GM21381 (cell line): ENCODE results near the gene MN1.

ENCODE experiments used
- ATAC-seq: cut with Tn5 transposase; IDR thresholded peaks from one replicate; pipeline ENCODE4 v1.9.1; 2021; ENCODE audit warnings: mild to moderate bottlenecking, moderate library complexity; ENCODE audit not compliant: unreplicated experiment

The MN1 gene

GRCh38 chr22:27786291-27786932, 15.1 kb downstream of the MN1 start:
- no peak for ATAC-seq

DNA sequence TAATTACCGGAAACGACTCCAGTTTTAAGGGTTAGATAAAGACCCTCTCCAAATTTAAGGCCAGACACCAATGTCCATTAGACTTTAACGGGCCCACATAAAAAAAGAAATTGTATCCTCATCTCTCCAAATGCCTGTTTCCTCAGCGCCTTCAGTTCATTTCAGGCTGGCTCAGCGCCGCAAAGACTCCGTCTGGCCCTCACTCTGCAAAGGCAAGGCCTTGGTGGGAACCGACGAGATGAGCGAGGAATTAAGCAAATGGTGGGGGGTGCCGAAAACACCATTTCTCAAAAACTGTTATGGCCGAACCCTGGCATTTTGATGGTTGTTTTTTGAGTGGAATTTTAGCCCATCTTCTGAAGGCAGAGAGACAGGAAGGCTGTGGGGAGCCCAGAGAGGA, 15.7 kb downstream of the MN1 start:
- ATAC-seq, result no peak

DNA sequence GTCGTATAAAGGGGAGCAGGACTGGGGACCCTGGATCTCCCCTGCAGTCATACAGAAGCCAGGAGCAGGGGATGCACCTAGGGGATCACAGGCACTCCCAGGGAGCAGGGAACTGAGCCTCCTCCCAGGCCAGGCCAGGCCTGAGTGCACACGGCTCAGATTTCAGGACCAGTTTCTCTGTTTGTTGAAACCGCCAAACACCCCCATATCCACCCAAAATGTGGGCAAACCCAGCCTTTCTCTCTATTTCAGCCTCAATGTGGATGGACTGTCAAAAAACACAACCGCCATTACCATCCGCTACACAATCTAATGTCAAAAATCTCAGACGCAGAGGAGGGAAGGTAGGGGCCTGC, 17.5 kb downstream of the MN1 start:
- ATAC-seq, result no peak

GRCh38 chr22:27783436-27784119, 18.0 kb downstream of the MN1 start:
- ATAC-seq, result no peak

GRCh38 chr22:27782088-27782487, 19.5 kb downstream of the MN1 start:
- no peak for ATAC-seq

GRCh38 chr22:27780161-27780575, 21.4 kb downstream of the MN1 start:
- ATAC-seq, result no peak

- no peak for ATAC-seq
Observed at GRCh38 chr22:27779643-27780042, 21.9 kb downstream of the MN1 start.

DNA sequence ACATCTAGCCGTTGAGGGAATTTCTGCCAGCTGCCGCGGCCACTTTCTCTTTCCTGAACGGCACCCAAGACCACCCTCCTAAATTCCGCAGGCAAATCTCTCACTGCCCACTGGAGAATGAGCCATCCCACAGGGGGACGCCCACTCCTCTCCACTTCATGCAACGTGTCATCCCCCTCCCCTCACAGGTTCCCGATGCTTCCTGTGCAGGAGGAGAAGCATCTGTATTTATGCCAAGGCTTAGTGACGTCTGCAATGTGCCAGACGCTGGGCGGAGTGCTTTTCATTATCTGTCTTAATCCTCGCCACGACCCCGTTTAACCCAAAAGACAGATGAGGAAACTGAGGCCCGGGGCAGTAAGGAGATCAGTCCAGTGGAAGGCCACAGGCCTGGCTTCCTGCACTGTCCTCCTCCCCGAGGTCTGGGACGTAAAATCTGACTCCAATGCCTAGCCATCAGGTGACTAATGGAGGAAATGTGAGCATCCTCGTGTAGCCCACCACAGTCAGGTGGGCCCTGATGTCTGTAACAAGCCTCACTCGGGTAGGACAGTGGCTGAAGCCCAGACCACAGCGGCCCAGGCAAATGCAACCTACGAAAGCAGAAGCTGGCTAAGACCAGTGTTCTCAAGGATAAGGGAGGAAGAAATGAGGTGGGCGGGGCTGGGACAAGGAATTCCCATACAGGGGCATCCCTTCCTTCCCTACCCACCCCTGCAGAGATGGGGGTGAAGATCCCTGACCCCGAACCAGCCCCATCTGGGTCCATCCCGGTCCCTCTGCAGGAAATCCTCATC, 23.1 kb downstream of the MN1 start:
- no peak for ATAC-seq

- ATAC-seq, result no peak
Observed at GRCh38 chr22:27777128-27777527, 24.4 kb downstream of the MN1 start.

DNA sequence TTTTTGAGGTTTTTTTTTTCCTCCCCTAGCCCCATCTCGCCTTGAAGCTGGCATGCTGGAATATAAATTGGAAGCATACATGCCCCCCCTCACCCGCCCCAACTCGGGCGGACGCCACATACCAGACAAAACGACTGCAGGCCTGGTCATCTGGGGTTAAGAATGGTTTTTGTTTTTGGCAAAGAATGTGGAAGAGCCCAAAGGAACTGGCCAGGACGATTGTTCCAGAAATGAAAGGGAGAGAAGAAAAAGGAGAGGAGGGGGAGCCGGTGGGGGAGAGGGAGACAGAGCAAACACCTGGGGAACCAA, 25.0 kb downstream of the MN1 start:
- ATAC-seq, result no peak

- ATAC-seq, result no peak
Observed at GRCh38 chr22:27775758-27776649, 25.6 kb downstream of the MN1 start.

- no peak for ATAC-seq
Observed at GRCh38 chr22:27775087-27775698, 26.4 kb downstream of the MN1 start.

DNA sequence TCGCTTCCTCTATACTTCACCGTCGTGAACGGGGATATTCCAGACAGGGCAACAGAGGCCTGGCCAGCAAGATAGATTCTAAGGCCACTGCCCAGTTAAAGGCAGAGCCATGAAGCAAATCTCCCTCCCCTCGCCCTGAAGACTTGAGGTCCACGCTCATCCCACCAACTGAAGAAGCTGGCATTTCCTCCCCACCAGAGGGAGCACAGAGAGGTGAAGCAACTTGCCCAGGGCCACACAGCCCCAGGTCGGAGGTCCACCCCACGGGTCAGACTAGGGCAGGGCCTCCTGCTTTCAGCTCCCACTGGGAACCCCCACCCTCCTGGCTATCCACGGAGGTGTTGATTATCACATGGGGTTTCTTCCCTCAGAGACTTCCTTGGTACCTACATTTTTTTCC, 27.4 kb downstream of the MN1 start:
- ATAC-seq, result no peak

DNA sequence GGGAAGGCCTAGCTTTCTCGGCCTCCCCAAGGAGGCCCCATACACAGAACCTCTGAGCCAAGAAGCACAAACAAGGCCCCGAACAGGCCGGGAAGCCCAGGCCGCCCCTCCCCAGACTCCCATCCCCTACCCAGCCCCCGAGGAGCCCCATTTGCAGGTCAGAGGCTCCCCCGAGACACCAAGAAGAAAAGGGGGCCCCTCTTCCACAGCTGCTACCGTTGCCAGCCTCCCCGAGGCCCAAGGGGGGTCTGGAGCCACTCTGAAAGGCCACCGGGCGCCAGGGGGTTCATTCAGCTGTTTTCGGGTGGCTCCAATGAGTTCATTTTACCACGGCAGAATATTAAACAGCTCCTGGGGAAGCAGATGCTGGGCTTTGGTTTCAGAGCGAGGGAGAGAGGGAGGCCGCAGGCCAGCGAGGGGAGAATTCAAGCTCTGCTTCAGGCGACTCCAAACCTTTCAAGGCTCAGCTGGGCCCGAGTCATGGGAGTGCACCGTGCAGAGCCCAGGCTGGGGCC, 28.5 kb downstream of the MN1 start:
- ATAC-seq, result no peak

- ATAC-seq, result no peak
Observed at GRCh38 chr22:27772081-27772983, 29.2 kb downstream of the MN1 start.

DNA sequence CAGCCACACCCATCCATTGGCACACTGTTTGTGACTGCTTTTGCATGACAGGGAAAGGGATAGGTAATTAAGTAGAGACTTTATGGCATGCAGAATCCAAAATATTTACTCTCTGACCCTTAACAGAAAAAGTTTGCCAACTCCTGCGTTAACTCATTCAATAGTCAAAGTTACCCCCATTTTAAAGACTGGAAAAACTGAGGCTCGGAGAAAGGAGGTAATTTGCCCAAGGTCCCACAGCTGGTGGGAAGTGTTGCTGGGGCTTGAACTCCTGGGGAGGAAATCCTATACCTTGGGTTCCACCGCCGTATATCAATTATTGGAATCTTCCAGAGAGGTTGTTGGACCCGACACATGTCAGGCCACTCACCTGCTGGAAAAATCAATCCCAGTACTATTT, 29.9 kb downstream of the MN1 start:
- no peak for ATAC-seq

- ATAC-seq, result no peak
Observed at GRCh38 chr22:27769012-27769411, 32.5 kb downstream of the MN1 start.

- no peak for ATAC-seq
Observed at GRCh38 chr22:27768027-27768653, 33.4 kb downstream of the MN1 start.

GRCh38 chr22:27766679-27767078, 34.9 kb downstream of the MN1 start:
- no peak for ATAC-seq
